Testis (tissue), 3 donors: ENCODE data around the gene RFX1. TPM values are rescaled to one million over a fixed set of nuclear protein-coding genes. Genes with fewer than 3 reads are reported as not detected.
A peak's percentile ranks its signal among the peaks of the same experiment; 100 is the strongest.
"Not testable (repeated sequence)": the region's sequence is repeated elsewhere in the genome, so short reads cannot be mapped to it uniquely, and the experiment has no call there.

Experiments used
- DNase-seq: peaks from one replicate; pipeline ENCODE4 v3.0.0-alpha.2; 2019
- H3K27ac ChIP-seq, 2 donors: fragments of 200-600 bp; sonication (generic); one replicate each; pipeline ENCODE4 v1.5.1; 2019
- H3K27me3 ChIP-seq: fragments of 200-600 bp; sonication (generic); one replicate; pipeline ENCODE4 v1.5.1; 2019
- H3K36me3 ChIP-seq: fragments of 200-600 bp; sonication (generic); one replicate; pipeline ENCODE4 v1.5.1; 2017; ENCODE audit warnings: low read depth; ENCODE audit errors: missing control alignments
- H3K4me1 ChIP-seq: fragments of 200-600 bp; sonication (generic); one replicate; pipeline ENCODE4 v1.5.1; 2019
- H3K4me3 ChIP-seq, 2 donors: fragments of 200-600 bp; sonication (generic); one replicate each; pipeline ENCODE4 v1.5.1; 2017 to 2019
- H3K9me3 ChIP-seq: fragments of 200-600 bp; sonication (generic); one replicate; pipeline ENCODE4 v1.5.1; 2017
- CTCF ChIP-seq, 3 experiments: fragments of 450-650 bp in 2 of 3; fragments of 200-600 bp in 1 of 3; sonication (generic) in 1 of 3; IDR thresholded peaks; one replicate each; pipeline ENCODE4 v1.5.1; 2016 to 2019; ENCODE audit warnings: antibody characterized with exemption in 3 of 3, mild to moderate bottlenecking in 2 of 3, moderate library complexity in 1 of 3
- POLR2A ChIP-seq: fragments of 450-650 bp; IDR thresholded peaks from one replicate; pipeline ENCODE4 v1.6.1; 2017; ENCODE audit warnings: antibody characterized with exemption, mild to moderate bottlenecking, moderate library complexity
- WGBS, 2 donors: methylation state at CpG; one replicate each; pipeline ENCODE4 v1.1.5; 2018; 5-methylcytosine and 5-hydroxymethylcytosine counted together
- intact Hi-C: fragments of 100-400 bp; cut with DNase I; formaldehyde crosslinking; loops from one replicate; pipeline ENCODE4 v1.15.1; 2023; ENCODE audit warnings: low total_unique reads
- polyA plus RNA-seq: library from polyadenylated mRNA; stranded (reverse); fragments of 350-450 nt; fragmentation: Illumina TruSeq; extraction: RNeasy Lipid Tissue Mini Kit (QIAGEN cat#74804); gene quantifications from one replicate; pipeline ENCODE4 v1.2.3, GENCODE V29; 2014; ENCODE audit warnings: low read depth, low replicate concordance; ENCODE audit not compliant: insufficient read depth
- total RNA-seq, 2 donors: library from RNA; depleted of rRNA; stranded (reverse); fragments of >200 nt; gene quantifications; one replicate each; pipeline ENCODE4 v1.2.3, GENCODE V29; 2016

RFX1 gene
- total and polyA plus RNA-seq, 3 donors from 2014 or later: 18.3 to 40.9 (median 24.2) TPM

- no peaks in the 10 kb centered on the region for H3K9me3 ChIP-seq
- H3K4me1 ChIP-seq: peaks cover 13% of the 10 kb centered on the region
Measured at GRCh38 chr19:14027856-14028450, 21.8 kb upstream of the RFX1 start, which contains the start of gene RLN3. Gene RLN3 (plus strand): TSS chr19:14028148. CDS start chr19:14028205, 57 bp downstream.

GRCh38 chr19:14026652-14027192 is 20.6 kb upstream of the RFX1 start:
- H3K27me3 ChIP-seq, H3K4me3 ChIP-seq, intact Hi-C loops, H3K9me3 ChIP-seq, DNase-seq, H3K27ac ChIP-seq, H3K36me3 ChIP-seq: not testable (repeated sequence)
- 93 to 95% methylated on average over 5 of the region's 5 CpGs for WGBS, 2 donors
- peaks cover 11% of the 10 kb centered on the region for H3K4me1 ChIP-seq

More at GRCh38 chr19:14027856-14028450, 21.8 kb upstream of the RFX1 start, which contains the start of gene RLN3:
- TF ChIP-seq POLR2A: no peak
- no peak for TF ChIP-seq CTCF (IDR thresholded peaks at IDR 0.05)
- H3K27me3 ChIP-seq: no peaks in the 10 kb centered on the region
- no peaks in the 10 kb centered on the region for H3K36me3 ChIP-seq
- 73 to 75% methylated on average over 24 of the region's 24 CpGs for WGBS, 2 donors
- H3K4me3 ChIP-seq: no peak within 1 kb of the TSS
- H3K27ac ChIP-seq: no peak within 1 kb of the TSS
- intact Hi-C loops: no loop called here
- no peak for DNase-seq

- no peaks in the 10 kb centered on the region for H3K36me3 ChIP-seq
- peak overlapping the region in 1 of 2 donors; percentile 39 for H3K27ac ChIP-seq
- intact Hi-C loops: no loop called here
- no peaks in the 10 kb centered on the region for H3K9me3 ChIP-seq
- peaks cover 4% of the 10 kb centered on the region for H3K4me1 ChIP-seq
- no peak overlapping the region for H3K4me3 ChIP-seq
- no peaks in the 10 kb centered on the region for H3K27me3 ChIP-seq
- DNase-seq: peak; percentile 37
- WGBS, 2 donors: 59 to 62% methylated on average over 9 of the region's 9 CpGs
- peak in 2 of 3 experiments; percentile 34 to 37 for TF ChIP-seq CTCF (IDR thresholded peaks at IDR 0.05)
- TF ChIP-seq POLR2A: no peak
Measured at GRCh38 chr19:14023404-14024235, 17.5 kb upstream of the RFX1 start.

GRCh38 chr19:14022469-14022868 is 16.3 kb upstream of the RFX1 start:
- Histone ChIP-seq H3K27ac (no peak overlapping the region), H3K4me1 (peaks cover 4% of the 10 kb centered on the region), H3K4me3 (no peak overlapping the region), H3K9me3 (no peaks in the 10 kb centered on the region), H3K27me3 (no peaks in the 10 kb centered on the region), H3K36me3 (no peaks in the 10 kb centered on the region)
- intact Hi-C loops: no loop called here
- 88 to 95% methylated on average over 4 of the region's 4 CpGs for WGBS, 2 donors
- no peak for DNase-seq
- no peak for TF ChIP-seq POLR2A
- TF ChIP-seq CTCF (IDR thresholded peaks at IDR 0.05): no peak

- 69 to 74% methylated on average over 5 of the region's 5 CpGs for WGBS, 2 donors
- Histone ChIP-seq H3K36me3 (no peaks in the 10 kb centered on the region), H3K9me3 (no peaks in the 10 kb centered on the region), H3K27me3 (no peaks in the 10 kb centered on the region), H3K4me3 (no peak overlapping the region), H3K27ac (no peak overlapping the region), H3K4me1 (peaks cover 4% of the 10 kb centered on the region)
- no peak for TF ChIP-seq CTCF (IDR thresholded peaks at IDR 0.05)
- TF ChIP-seq POLR2A: no peak
- intact Hi-C loops: no loop called here
- DNase-seq: no peak
Measured at GRCh38 chr19:14021474-14021873, 15.4 kb upstream of the RFX1 start.

GRCh38 chr19:14019739-14020138 is 13.6 kb upstream of the RFX1 start:
- DNase-seq, H3K36me3 ChIP-seq, H3K27ac ChIP-seq, H3K9me3 ChIP-seq, H3K27me3 ChIP-seq, H3K4me1 ChIP-seq, intact Hi-C loops, H3K4me3 ChIP-seq: not testable (repeated sequence)
- 42 to 69% methylated on average over 3 of the region's 3 CpGs for whole genome bisulfite sequencing, 2 donors
